AG09319 (cell line): ENCODE measurements around the gene SMDT1.
A peak's percentile ranks its signal among the peaks of the same experiment; 100 is the strongest.
"Not testable (repeated sequence)": the region's sequence is repeated elsewhere in the genome, so short reads cannot be mapped to it uniquely, and the experiment has no call there.

Source experiments
- DNase-seq: peaks from one replicate; pipeline ENCODE4 v3.0.0-alpha.2; 2010; ENCODE audit warnings: low read depth; ENCODE audit errors: extremely low read depth
- TF ChIP-seq, protein P1 (sequence below): IDR thresholded peaks from 2 replicates; pipeline ENCODE4 v1.5.1; 2011; ENCODE audit warnings: low read depth, mild to moderate bottlenecking, inconsistent platforms, low read length, moderate library complexity

SMDT1 gene

DNA sequence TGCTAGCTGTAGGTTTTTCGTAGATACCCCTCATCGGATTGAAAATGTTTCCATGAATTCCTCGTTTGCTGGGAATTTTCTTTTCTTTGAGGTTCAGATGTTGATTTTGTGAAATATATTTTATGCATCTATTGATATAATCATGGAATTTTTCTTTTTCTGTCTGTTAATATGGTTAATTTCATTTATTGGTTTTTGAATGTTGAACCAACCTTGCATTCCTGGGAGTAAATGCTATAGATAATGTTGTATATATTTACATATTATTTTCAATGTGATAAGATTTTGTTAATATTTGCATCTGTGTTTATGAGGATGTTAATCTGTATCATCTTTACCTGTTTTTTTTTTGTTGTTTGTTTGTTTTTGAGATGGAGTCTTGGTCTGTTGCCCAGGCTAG is 21.7 kb downstream of the SMDT1 start:
- DNase-seq = no peak
- TF ChIP-seq, protein P1, sequence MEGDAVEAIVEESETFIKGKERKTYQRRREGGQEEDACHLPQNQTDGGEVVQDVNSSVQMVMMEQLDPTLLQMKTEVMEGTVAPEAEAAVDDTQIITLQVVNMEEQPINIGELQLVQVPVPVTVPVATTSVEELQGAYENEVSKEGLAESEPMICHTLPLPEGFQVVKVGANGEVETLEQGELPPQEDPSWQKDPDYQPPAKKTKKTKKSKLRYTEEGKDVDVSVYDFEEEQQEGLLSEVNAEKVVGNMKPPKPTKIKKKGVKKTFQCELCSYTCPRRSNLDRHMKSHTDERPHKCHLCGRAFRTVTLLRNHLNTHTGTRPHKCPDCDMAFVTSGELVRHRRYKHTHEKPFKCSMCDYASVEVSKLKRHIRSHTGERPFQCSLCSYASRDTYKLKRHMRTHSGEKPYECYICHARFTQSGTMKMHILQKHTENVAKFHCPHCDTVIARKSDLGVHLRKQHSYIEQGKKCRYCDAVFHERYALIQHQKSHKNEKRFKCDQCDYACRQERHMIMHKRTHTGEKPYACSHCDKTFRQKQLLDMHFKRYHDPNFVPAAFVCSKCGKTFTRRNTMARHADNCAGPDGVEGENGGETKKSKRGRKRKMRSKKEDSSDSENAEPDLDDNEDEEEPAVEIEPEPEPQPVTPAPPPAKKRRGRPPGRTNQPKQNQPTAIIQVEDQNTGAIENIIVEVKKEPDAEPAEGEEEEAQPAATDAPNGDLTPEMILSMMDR = no peak

DNA sequence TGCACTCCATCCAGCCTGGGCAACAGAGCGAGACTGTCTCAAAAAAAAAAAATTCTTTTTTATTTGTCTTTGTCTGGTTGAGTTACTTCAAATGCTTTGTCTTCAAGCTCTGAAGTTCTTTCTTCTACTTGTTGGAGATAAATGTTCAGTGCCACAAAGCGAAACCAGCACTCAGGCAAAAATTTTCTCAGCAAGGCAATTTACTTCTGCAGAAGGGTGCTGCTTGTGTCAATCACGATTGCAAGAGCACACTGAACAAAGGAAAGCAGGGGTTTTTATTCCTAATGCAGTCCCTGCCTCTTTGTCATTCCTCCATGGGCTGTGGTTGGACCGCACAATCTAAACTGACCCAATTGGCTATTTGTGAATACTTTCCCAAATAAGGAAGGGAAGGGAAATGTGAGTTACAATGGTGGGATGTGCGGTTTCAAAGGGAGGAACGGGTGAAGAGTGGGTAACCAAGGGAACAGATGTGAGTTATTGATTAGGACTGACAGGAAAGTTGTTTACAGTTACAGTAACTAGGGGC is 24.9 kb downstream of the SMDT1 start:
- DNase-seq = not testable (repeated sequence)

DNA sequence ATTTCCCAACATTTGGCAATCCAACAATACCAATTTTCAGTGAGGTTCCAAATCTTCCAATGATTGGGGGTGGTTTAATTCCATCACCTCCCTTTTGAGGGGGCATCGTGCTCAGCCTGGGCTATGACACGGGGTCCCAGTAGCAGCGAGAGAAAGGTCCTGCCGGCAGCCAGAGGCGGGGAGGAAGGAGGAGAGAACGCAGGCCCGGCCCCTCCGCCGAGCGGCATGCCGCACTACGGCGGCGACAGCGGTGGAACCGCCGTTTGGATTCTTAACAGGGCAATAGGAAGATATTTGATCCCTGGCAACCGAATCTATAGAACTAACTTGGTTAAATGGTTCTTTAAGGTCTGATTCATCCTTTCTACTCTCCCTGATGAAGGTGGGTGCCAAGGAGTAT is 29.3 kb downstream of the SMDT1 start:
- no peak for DNase-seq
- TF ChIP-seq, protein P1 = no peak

DNA sequence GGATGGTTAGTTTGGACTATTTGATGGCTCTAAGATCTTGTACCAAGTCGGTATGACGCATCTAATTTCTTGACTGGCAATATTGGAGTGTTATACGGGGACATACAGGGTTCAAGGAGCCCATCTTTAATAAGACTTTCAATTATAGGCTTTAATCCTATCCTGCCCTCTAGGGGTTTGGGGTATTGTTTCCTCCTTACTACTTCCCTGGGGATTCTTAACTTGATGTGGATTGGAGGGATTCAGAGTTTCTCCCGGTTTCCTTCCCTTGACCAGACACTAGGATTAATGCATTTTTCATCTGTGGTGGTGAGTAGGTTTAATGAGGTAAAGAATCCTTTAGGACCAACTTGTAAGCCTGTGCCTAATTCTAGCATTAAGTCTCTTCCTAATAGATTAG is 32.3 kb downstream of the SMDT1 start:
- DNase-seq = no peak
- TF ChIP-seq, protein P1 = no peak

DNA sequence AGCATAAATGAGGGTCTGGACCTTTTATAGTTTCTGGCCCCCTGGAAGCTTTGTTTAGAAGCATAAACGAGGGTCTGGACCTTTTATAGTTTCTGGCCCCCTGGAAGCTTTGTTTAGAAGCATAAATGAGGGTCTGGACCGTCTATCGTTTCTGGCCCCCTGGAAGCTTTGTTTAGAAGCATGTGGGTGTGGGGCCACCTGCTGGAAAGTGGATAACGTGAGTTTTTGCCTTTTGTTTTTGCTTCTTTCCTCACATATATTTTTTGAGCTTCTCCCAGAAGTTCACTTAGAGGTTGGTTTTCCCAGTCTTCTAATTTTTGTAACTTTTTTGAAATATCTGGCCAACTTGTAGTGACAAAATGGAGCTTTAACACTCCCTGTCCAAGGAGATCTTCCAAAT is 33.3 kb downstream of the SMDT1 start:
- DNase-seq = not testable (repeated sequence)

DNA sequence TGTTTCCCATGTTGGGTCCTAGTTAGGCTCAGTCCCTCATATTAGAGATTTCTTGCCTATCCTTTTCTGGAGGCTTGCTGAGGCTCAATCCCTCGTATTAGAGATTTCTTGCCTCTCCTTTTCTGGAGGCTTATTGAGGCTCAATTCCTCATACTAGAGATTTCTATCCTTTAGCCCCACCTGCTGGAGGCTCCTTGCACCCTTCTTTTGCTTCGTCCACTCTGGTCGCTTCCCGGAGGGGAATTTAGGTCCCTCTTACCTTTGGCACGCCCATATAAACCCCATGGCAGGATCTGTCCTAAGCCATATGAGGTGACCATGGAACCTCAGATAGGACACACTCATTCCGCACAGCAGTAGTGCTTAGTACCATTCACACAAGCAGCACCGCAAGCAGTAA is 35.2 kb downstream of the SMDT1 start:
- TF ChIP-seq, protein P1 = peak; percentile 24; the same call in 1 of the 2 replicates
- no peak for DNase-seq

DNA sequence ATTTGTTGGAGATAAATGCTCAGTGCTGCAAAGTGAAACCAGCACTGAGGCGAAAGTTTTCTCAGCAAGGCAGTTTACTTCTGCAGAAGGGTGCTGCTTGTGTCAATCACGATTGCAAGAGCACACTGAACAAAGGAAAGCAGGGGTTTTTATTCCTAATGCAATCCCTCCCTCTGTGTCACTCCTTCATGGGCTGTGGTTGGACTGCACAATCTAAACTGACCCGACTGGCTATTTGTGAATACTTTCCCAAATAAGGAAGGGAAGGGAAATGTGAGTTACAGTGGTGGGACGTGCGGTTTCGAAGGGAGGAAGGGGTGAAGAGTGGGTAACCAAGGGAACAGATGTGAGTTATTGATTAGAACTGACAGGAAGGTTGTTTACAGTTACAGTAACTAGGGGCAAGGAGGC is 35.9 kb downstream of the SMDT1 start:
- not testable (repeated sequence) for DNase-seq

DNA sequence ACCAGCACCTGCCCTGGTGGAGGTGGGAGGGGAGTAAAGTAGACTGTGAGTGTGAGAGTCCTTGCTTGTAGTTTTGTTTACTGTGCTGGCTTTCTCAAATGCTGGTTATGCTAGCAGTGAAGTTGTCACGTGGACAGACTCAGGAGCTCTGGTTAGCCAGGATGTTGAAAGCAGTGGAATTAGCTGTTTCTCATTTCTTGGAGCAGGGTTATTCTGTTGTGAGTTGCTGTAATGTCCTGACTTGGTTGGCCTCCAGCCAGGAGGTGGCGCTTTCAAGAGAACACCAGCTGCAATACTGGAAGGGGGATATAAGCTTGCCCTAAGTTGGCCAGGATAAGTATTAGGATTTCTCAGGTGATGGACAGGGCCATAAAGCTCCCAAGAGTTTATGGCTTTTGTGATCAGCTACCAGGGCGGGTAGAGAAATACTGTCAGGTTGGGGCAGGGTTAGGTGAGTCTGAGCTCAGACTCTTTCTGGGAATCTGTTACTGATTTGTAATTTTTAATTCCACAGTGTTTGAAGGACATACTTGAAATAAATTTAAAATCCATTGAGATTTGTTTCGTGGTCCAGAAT is 37.4 kb downstream of the SMDT1 start:
- DNase-seq = no peak
- TF ChIP-seq, protein P1 = no peak

DNA sequence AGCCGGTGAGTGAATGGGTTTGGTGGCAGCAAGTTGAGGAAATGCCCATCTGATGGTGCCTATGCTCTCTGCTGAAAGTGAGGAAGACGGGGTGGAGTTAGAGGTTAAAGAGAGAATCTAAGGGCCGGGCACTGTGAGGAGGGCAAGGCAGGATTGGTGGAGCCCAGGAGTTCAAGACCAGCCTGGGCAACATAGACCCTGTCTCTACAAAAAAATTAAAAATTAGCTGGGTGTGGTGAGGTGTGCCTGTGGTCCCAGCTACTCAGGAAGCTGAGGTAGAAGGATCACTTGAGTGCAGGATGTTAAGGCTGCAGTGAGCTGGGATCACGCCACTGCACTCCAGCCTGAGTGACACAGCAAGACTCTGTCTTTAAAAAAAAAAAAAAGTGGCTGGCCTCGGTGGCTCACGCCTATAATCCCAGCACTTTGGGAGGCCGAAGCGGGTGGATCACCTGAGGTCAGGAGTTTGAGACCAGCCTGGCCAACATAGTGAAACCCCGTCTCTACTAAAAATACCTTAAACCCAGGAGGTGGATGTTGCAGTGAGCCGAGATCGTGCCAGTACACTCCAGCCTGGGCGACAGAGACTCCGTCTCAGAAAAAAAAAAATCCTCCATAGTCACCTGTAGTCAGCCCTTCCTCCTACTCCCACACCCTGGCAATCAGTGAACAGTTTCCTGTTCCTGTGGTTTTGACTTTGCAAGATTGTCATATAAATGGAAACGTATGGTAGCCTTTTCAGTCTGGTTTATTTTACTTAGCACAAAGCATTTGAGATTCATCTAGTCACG is 40.9 kb downstream of the SMDT1 start:
- not testable (repeated sequence) for DNase-seq

DNA sequence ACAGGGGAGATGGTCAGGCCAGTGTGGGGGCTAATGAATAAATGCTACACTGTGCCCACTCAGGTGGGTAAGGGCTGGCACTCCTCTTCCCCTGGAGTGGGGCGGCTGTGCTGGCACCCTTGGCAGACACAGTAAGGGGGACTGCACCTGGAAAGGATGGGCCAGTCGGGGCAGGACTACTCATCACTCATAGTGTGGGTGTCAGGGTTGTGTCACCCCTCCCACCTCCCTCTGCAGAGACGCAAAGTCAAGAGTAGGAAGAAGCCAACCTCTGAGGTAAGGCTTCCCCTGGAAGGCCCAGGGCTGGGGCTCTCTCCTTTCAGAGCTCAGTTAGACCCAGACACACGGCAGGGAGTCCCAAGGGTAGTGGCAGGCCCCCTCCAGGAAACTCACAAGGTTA is 44.0 kb downstream of the SMDT1 start:
- not testable (repeated sequence) for DNase-seq
